ENCODE results near the gene CMIP. TPM values are rescaled to one million over a fixed set of nuclear protein-coding genes. Genes with fewer than 3 reads are reported as not detected.

CMIP gene
- polyA plus RNA-seq, 1 experiment, result 2.7 TPM

DNA sequence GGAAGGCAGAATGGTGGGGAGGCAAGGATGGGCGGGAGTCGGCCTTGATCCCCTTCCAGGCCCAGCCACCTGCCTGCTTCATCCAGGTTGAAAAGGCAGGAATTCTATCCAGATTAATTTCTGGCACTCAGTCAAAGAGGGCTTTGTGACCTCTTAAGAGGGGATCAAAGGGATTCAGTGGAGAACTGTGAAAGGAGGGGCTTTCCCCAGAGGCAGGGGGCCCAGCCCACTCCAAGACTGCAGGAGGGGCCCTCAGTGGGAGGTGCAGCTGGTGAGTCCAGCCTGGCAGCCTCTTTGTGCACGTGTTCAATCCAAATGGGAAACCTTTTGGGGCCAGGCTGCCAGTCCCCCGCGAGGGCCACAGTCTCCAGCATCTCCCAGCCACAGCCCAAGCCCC lies 186.0 kb downstream of the CMIP start:
- ChIA-PET POLR2A (no interaction called here), CTCF (interaction anchor here (0.7 kb wide), 1 partner anchor 595 kb away, joined by 3 read pairs; the partner anchor contains the start of gene ATMIN)
- Histone ChIP-seq H3K4me3 (ENCODE audit: low read depth, low read length) (no peak overlapping the region), H3K9me3 (ENCODE audit: control insufficient read depth, insufficient read depth, low read length) (no peaks in the 10 kb centered on the region), H3K27me3 (ENCODE audit: control insufficient read depth, insufficient read depth, low read length) (no peaks in the 10 kb centered on the region), H3K27ac (ENCODE audit: low read depth, low read length) (no peak overlapping the region)
- no peak for DNase-seq (ENCODE audit: low read depth, low spot score)
- no peak for TF ChIP-seq CTCF (IDR thresholded peaks at IDR 0.05; ENCODE audit: low read depth, low read length)

DNA sequence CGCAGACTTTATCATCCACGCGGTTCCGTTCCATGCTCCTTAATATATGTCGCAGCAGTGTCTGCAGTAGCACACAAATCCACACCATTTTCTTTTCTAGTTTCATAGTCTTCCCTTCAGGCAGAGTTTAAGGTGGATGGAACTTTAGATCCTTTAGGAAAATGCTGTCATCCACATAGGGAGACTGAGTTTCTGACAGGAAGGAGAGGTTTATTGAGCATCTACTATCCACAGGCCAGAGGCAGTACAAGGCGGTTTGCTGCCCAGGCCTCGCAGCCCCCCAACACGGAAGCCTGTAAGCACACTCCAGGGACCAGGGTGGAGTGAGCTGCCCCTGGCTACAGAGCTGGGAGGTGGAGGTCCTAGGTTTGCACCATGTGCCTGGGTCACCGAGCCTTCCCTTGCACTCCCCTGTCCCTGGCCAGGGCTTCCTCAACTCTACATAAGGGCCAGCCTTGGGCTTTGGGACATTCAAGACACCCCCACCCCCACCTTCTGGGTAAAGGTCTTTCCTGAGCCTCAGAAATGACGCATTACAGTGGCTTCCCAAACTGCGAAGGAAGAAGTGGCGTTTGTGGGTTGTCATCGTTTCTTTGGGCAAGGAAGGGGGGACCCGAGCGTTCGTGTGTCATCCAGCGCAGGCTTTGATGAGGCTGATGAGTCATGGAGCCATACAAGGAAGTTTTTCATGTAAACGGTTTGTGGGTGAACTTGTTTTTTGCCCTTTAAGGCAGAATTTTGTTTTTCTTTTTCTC lies 188.0 kb downstream of the CMIP start:
- DNase-seq (ENCODE audit: low read depth, low spot score), result no peak
- no peak for TF ChIP-seq CTCF (IDR thresholded peaks at IDR 0.05; ENCODE audit: low read depth, low read length)
- H3K9me3 ChIP-seq (ENCODE audit: control insufficient read depth, insufficient read depth, low read length), result peaks cover 2% of the 10 kb centered on the region
- H3K4me3 ChIP-seq (ENCODE audit: low read depth, low read length), result no peak overlapping the region
- ChIA-PET CTCF (no interaction called here), POLR2A (no interaction called here)
- no peaks in the 10 kb centered on the region for H3K27me3 ChIP-seq (ENCODE audit: control insufficient read depth, insufficient read depth, low read length)
- no peak overlapping the region for H3K27ac ChIP-seq (ENCODE audit: low read depth, low read length)

GRCh38 chr16:81633147-81633619 lies 188.6 kb downstream of the CMIP start:
- CTCF ChIA-PET, result interaction anchor here (1.3 kb wide), 1 partner anchor 10 kb away, joined by 5 read pairs; no protein-coding TSS in a partner anchor
- DNase-seq (ENCODE audit: low read depth, low spot score), result no peak
- peaks cover 5% of the 10 kb centered on the region for H3K9me3 ChIP-seq (ENCODE audit: control insufficient read depth, insufficient read depth, low read length)
- no peaks in the 10 kb centered on the region for H3K27me3 ChIP-seq (ENCODE audit: control insufficient read depth, insufficient read depth, low read length)
- no peak for TF ChIP-seq CTCF (IDR thresholded peaks at IDR 0.05; ENCODE audit: low read depth, low read length)
- H3K27ac ChIP-seq (ENCODE audit: low read depth, low read length), result no peak overlapping the region
- no peak overlapping the region for H3K4me3 ChIP-seq (ENCODE audit: low read depth, low read length)
- POLR2A ChIA-PET, result no interaction called here

GRCh38 chr16:81633680-81634379 lies 189.2 kb downstream of the CMIP start:
- TF ChIP-seq CTCF (IDR thresholded peaks at IDR 0.05; ENCODE audit: low read depth, low read length), result no peak
- H3K27ac ChIP-seq (ENCODE audit: low read depth, low read length), result no peak overlapping the region
- CTCF ChIA-PET, result interaction anchor here (1.3 to 1.6 kb wide), 2 partner anchors 11 to 96 kb away, joined by 5 read pairs; no protein-coding TSS in a partner anchor
- no peaks in the 10 kb centered on the region for H3K27me3 ChIP-seq (ENCODE audit: control insufficient read depth, insufficient read depth, low read length)
- POLR2A ChIA-PET, result no interaction called here
- no peak for DNase-seq (ENCODE audit: low read depth, low spot score)
- H3K9me3 ChIP-seq (ENCODE audit: control insufficient read depth, insufficient read depth, low read length), result peaks cover 5% of the 10 kb centered on the region
- H3K4me3 ChIP-seq (ENCODE audit: low read depth, low read length), result no peak overlapping the region
